OCI-LY1 (cell line): Measurements from ENCODE around the gene SPATS2L.

ENCODE experiments used
- H2AFZ ChIP-seq: fragments of 200-600 bp; sonication (generic), shearing (Covaris generic); 2 replicates; pipeline ENCODE4 v1.6.0; 2014; ENCODE audit warnings: antibody characterized with exemption, mild to moderate bottlenecking, low read length
- H3F3A ChIP-seq: fragments of 200-600 bp; sonication (generic), shearing (Covaris generic); 2 replicates; pipeline ENCODE4 v1.6.0; 2014; ENCODE audit warnings: mild to moderate bottlenecking, antibody characterized with exemption, low read length, moderate library complexity; ENCODE audit not compliant: insufficient read depth
- H3K27ac ChIP-seq: fragments of 200-600 bp; sonication (generic); 2 replicates; pipeline ENCODE4 v1.5.1; 2014; ENCODE audit warnings: low read length, mixed run types, mild to moderate bottlenecking, low read depth; ENCODE audit not compliant: poor library complexity, severe bottlenecking
- H3K27me3 ChIP-seq: fragments of 200-600 bp; sonication (generic); 2 replicates; pipeline ENCODE4 v1.6.0; 2014; ENCODE audit warnings: antibody characterized with exemption, mild to moderate bottlenecking, low read length, moderate library complexity; ENCODE audit not compliant: insufficient read depth
- H3K36me3 ChIP-seq: fragments of 200-600 bp; sonication (generic); 2 replicates; pipeline ENCODE4 v1.6.1; 2014; ENCODE audit warnings: mild to moderate bottlenecking, antibody characterized with exemption, low read length, moderate library complexity, mixed read lengths; ENCODE audit not compliant: insufficient read depth
- H3K4me1 ChIP-seq: fragments of 200-600 bp; sonication (generic); 2 replicates; pipeline ENCODE4 v1.5.1; 2014; ENCODE audit warnings: mild to moderate bottlenecking, low read length, moderate library complexity; ENCODE audit not compliant: insufficient read depth, severe bottlenecking
- H3K4me2 ChIP-seq: fragments of 200-600 bp; sonication (generic), shearing (Covaris generic); 2 replicates; pipeline ENCODE4 v1.6.1; 2014; ENCODE audit warnings: low read length
- H3K4me3 ChIP-seq: fragments of 200-600 bp; sonication (generic); 2 replicates; pipeline ENCODE4 v1.5.1; 2014; ENCODE audit warnings: low read length, low read depth, mild to moderate bottlenecking, mixed read lengths; ENCODE audit not compliant: poor library complexity, severe bottlenecking
- H3K79me2 ChIP-seq: fragments of 200-600 bp; shearing (Covaris generic); 2 replicates; pipeline ENCODE4 v1.6.1; 2016; ENCODE audit warnings: mixed run types, low read length, mixed read lengths; ENCODE audit not compliant: insufficient read depth
- H3K9ac ChIP-seq: fragments of 200-600 bp; sonication (generic), shearing (Covaris generic); 2 replicates; pipeline ENCODE4 v1.6.1; 2014; ENCODE audit warnings: mild to moderate bottlenecking, low read length, mixed read lengths
- H3K9me2 ChIP-seq: fragments of 200-600 bp; sonication (generic), shearing (Covaris generic); 2 replicates; pipeline ENCODE4 v1.6.1; 2014; ENCODE audit warnings: low read depth, mild to moderate bottlenecking, low read length, mixed read lengths
- H3K9me3 ChIP-seq: fragments of 200-600 bp; shearing (Covaris generic); 2 replicates; pipeline ENCODE4 v1.6.1; 2014; ENCODE audit warnings: low read length, mixed read lengths
- H4K20me1 ChIP-seq: fragments of 200-600 bp; sonication (generic), shearing (Covaris generic); 2 replicates; pipeline ENCODE4 v1.6.0; 2016; ENCODE audit warnings: mild to moderate bottlenecking, low read length; ENCODE audit not compliant: insufficient read depth
- EZH2 ChIP-seq: fragments of 200-600 bp; sonication (generic), shearing (Covaris generic); IDR thresholded peaks from 2 replicates; pipeline ENCODE4 v1.8.0; 2017; ENCODE audit warnings: borderline replicate concordance, mixed run types, mild to moderate bottlenecking, antibody characterized with exemption, low read length, moderate library complexity, mixed read lengths
- TF ChIP-seq, protein P1 (sequence below): fragments of 200-600 bp; sonication (generic), shearing (Covaris generic); IDR thresholded peaks from 2 replicates; pipeline ENCODE4 v1.5.1; 2017; ENCODE audit warnings: mild to moderate bottlenecking, antibody characterized with exemption, low read length, moderate library complexity, mixed read lengths

Gene SPATS2L

DNA sequence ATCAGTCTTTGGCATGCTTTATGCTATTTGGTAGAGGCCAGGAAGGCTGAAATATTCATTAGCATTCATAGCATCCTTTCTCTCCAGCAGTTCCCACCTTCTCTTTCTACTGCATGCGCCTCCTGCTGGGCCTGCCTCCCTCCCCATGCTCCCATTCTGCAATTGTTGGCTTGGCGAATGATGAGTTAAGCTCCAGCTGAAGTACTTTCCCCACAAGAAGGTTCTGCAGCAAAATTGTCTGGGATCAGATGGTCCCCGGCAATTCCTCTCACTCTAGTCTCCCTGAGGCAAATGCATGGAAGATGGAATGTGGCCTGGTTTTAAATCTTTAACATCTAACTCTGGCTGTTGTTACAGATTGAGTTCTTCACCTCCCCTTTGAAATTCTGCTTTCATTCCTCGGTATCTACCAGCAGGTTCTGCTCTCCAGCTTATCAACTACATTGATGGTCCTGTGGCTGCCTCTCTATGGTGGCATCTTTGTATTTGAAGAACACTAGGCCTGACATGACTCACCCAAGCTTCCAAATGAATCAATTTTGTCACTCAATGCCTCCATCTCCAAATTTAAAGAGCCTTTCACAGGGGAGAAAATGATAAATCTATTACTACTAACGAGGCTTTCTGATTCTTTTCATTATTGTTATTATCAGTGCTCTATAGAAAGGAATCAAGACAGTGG, 147.5 kb downstream of the SPATS2L start:
- Histone ChIP-seq H3K4me1 (peaks cover 30% of the 10 kb centered on the region), H3K9me2 (no peaks in the 10 kb centered on the region), H3K36me3 (no peaks in the 10 kb centered on the region), H2AFZ (no peak overlapping the region), H3K9me3 (no peaks in the 10 kb centered on the region), H3K4me2 (no peak overlapping the region), H3K4me3 (no peak overlapping the region), H3F3A (no peaks in the 10 kb centered on the region), H3K27ac (no peak overlapping the region), H3K27me3 (no peaks in the 10 kb centered on the region), H4K20me1 (no peaks in the 10 kb centered on the region), H3K9ac (no peak overlapping the region), H3K79me2 (no peaks in the 10 kb centered on the region)
- TF ChIP-seq, protein P1, sequence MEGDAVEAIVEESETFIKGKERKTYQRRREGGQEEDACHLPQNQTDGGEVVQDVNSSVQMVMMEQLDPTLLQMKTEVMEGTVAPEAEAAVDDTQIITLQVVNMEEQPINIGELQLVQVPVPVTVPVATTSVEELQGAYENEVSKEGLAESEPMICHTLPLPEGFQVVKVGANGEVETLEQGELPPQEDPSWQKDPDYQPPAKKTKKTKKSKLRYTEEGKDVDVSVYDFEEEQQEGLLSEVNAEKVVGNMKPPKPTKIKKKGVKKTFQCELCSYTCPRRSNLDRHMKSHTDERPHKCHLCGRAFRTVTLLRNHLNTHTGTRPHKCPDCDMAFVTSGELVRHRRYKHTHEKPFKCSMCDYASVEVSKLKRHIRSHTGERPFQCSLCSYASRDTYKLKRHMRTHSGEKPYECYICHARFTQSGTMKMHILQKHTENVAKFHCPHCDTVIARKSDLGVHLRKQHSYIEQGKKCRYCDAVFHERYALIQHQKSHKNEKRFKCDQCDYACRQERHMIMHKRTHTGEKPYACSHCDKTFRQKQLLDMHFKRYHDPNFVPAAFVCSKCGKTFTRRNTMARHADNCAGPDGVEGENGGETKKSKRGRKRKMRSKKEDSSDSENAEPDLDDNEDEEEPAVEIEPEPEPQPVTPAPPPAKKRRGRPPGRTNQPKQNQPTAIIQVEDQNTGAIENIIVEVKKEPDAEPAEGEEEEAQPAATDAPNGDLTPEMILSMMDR: no peak
- TF ChIP-seq EZH2: no peak

DNA sequence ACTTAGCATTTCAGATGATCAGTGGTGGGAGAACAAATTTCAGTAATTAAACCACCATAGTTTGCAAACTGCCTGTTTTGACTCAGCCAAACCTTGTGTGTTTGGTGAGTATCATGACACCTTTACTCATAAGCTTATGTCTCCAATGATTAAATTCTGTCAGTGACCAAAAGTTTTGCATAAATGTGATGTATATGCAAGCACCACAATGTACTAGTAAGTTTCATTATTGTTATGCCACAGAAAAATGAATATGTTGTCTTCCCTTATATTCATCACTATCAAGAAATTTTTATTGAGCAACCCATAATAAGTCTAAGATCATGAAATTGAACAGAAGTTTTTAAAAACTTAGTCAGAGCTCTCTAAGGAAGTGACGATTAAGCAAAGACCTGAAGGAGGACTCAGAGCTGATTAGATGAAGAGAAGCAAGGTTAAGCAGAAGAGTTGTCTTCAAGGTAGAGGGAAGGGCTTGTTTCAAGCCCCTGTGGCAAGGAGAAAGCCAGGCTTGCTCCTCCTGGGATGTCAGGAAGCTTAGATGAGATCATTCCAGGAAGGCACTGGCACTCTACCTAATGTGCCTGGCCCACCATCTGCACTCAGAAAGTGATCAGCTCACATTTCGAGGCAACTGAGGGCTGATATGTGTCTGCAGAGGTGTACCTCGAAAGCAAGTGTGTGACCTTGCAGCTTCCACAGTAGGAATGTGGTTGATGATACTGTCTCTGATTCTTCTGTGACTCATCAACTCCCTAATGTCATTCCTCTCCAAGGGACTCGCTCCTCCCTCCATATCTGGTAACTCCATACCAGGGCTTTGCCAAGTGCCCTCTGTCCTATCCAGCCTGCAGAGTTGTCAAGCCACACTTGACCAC, 148.7 kb downstream of the SPATS2L start:
- Histone ChIP-seq H4K20me1 (no peaks in the 10 kb centered on the region), H3K9ac (no peak overlapping the region), H3K9me2 (no peaks in the 10 kb centered on the region), H3K9me3 (no peaks in the 10 kb centered on the region), H3K27me3 (no peaks in the 10 kb centered on the region), H3K27ac (peak overlapping the region; percentile 52), H2AFZ (no peak overlapping the region), H3K4me1 (peaks cover 30% of the 10 kb centered on the region), H3F3A (no peaks in the 10 kb centered on the region), H3K4me2 (no peak overlapping the region; the same call in 1 of the 2 replicates), H3K4me3 (no peak overlapping the region), H3K79me2 (no peaks in the 10 kb centered on the region), H3K36me3 (no peaks in the 10 kb centered on the region)
- TF ChIP-seq, protein P1: no peak
- no peak for TF ChIP-seq EZH2

DNA sequence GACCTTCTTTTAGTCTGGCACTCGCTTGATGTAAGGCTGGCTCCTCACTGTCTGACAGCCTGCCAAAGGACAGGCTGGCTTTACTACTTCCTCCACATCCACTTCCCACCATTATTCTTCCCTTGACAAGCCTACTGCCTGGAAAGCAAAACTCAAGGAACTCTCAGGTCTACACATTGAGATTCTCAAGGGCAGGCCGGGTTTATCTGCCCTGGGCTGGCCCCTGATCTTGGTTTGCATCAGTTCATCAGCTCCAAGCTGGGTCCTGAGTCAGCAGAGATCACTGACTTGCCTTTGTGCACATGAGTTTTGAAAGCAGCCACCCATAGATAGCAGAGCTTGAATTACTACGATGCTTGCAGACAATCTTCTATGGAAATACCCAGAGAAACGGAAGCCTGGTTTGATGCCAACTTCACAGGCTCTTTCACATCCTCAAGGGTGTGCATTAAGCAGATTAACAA, 149.5 kb downstream of the SPATS2L start:
- TF ChIP-seq, protein P1: no peak
- TF ChIP-seq EZH2: no peak
- H4K20me1 ChIP-seq: no peaks in the 10 kb centered on the region
- H3K4me2 ChIP-seq: peak overlapping the region; percentile 18; the same call in 1 of the 2 replicates
- H3K27ac ChIP-seq: peak overlapping the region; percentile 52
- no peak overlapping the region for H2AFZ ChIP-seq
- H3K79me2 ChIP-seq: no peaks in the 10 kb centered on the region
- no peak overlapping the region for H3K9ac ChIP-seq
- H3K36me3 ChIP-seq: no peaks in the 10 kb centered on the region
- H3K4me3 ChIP-seq: no peak overlapping the region
- H3F3A ChIP-seq: no peaks in the 10 kb centered on the region
- H3K27me3 ChIP-seq: no peaks in the 10 kb centered on the region
- H3K9me3 ChIP-seq: no peaks in the 10 kb centered on the region
- peaks cover 30% of the 10 kb centered on the region for H3K4me1 ChIP-seq
- no peaks in the 10 kb centered on the region for H3K9me2 ChIP-seq
